Neuronal stem cell (in vitro differentiated cells): ENCODE results near the gene CYTH1.

ENCODE experiments used
- DNase-seq: peaks from one replicate; pipeline ENCODE4 v3.0.0-alpha.2; 2013; ENCODE audit warnings: low spot score
- H2AFZ ChIP-seq: one replicate; pipeline ENCODE4 v1.6.1; 2013; ENCODE audit warnings: mild to moderate bottlenecking, low read length, inconsistent platforms
- H2AK5ac ChIP-seq: 2 replicates; pipeline ENCODE4 v1.6.1; 2013; ENCODE audit warnings: low read depth, mild to moderate bottlenecking, inconsistent platforms, low read length, moderate library complexity, mixed read lengths
- H2BK120ac ChIP-seq: 2 replicates; pipeline ENCODE4 v1.6.1; 2013; ENCODE audit warnings: low read depth, mild to moderate bottlenecking, inconsistent platforms, low read length, moderate library complexity, mixed read lengths
- H2BK12ac ChIP-seq: one replicate; pipeline ENCODE4 v1.6.1; 2013; ENCODE audit warnings: low read length, inconsistent platforms
- H2BK15ac ChIP-seq: 2 replicates; pipeline ENCODE4 v1.6.1; 2013; ENCODE audit warnings: mild to moderate bottlenecking, low read length, inconsistent platforms, mixed read lengths
- H2BK5ac ChIP-seq: one replicate; pipeline ENCODE4 v1.6.1; 2013; ENCODE audit warnings: inconsistent platforms, mild to moderate bottlenecking, low read length, moderate library complexity
- H3K14ac ChIP-seq: one replicate; pipeline ENCODE4 v1.6.1; 2013; ENCODE audit warnings: low read length, inconsistent platforms
- H3K18ac ChIP-seq: 2 replicates; pipeline ENCODE4 v1.6.1; 2013; ENCODE audit warnings: low read length, inconsistent platforms
- H3K23ac ChIP-seq: 2 replicates; pipeline ENCODE4 v1.6.1; 2013; ENCODE audit warnings: low read depth, mild to moderate bottlenecking, mixed read lengths, low read length, inconsistent platforms; ENCODE audit not compliant: poor library complexity
- H3K27ac ChIP-seq: replicated peaks from 3 replicates; pipeline ENCODE4 v1.5.1; 2013; ENCODE audit warnings: low read length, inconsistent platforms
- H3K27me3 ChIP-seq, 3 experiments: 2 replicates each; pipeline ENCODE4 v1.6.1; 2013; ENCODE audit warnings: low read length in 3 of 3, mild to moderate bottlenecking in 2 of 3, inconsistent platforms in 1 of 3, low read depth in 1 of 3, mixed read lengths in 1 of 3, moderate library complexity in 1 of 3; ENCODE audit not compliant: control insufficient read depth in 3 of 3, insufficient read depth in 3 of 3
- H3K36me3 ChIP-seq, 2 donors: replicated peaks in 1 of 2; 2 replicates each; pipeline ENCODE4 v1.6.1; 2013; ENCODE audit warnings: low read length in 2 of 2; ENCODE audit not compliant: control insufficient read depth in 2 of 2, insufficient read depth in 2 of 2
- H3K4ac ChIP-seq: 2 replicates; pipeline ENCODE4 v1.6.1; 2013; ENCODE audit warnings: inconsistent platforms, mild to moderate bottlenecking, low read length, moderate library complexity
- H3K4me1 ChIP-seq, 2 donors: 1 replicate in 1 of 2; 2 replicates in 1 of 2; pipeline ENCODE4 v1.6.1; 2013; ENCODE audit warnings: low read length in 2 of 2, low read depth in 1 of 2; ENCODE audit not compliant: control insufficient read depth in 2 of 2, insufficient read depth in 1 of 2
- H3K4me2 ChIP-seq: one replicate; pipeline ENCODE4 v1.6.1; 2013; ENCODE audit warnings: mild to moderate bottlenecking, low read length, inconsistent platforms; ENCODE audit not compliant: insufficient read depth, poor library complexity, severe bottlenecking
- H3K4me3 ChIP-seq, 2 donors: 2 replicates each; pipeline ENCODE4 v1.5.1; 2013; ENCODE audit warnings: low read length in 2 of 2, mild to moderate bottlenecking in 2 of 2, inconsistent platforms in 1 of 2, moderate library complexity in 1 of 2
- H3K79me1 ChIP-seq: one replicate; pipeline ENCODE4 v1.6.1; 2013; ENCODE audit warnings: low read depth, mild to moderate bottlenecking, inconsistent platforms, low read length, moderate library complexity
- H3K9ac ChIP-seq: one replicate; pipeline ENCODE4 v1.6.1; 2013; ENCODE audit warnings: mild to moderate bottlenecking, low read depth, low read length, inconsistent platforms; ENCODE audit not compliant: poor library complexity
- H3K9me3 ChIP-seq, 2 donors: replicated peaks in 1 of 2; 2 replicates each; pipeline versions ENCODE3 to v1.6.1; 2013; ENCODE audit warnings: low read length in 2 of 2, mild to moderate bottlenecking in 2 of 2, inconsistent platforms in 1 of 2, low read depth in 1 of 2, mixed read lengths in 1 of 2, moderate library complexity in 1 of 2; ENCODE audit not compliant: control insufficient read depth in 2 of 2, insufficient read depth in 1 of 2
- H4K8ac ChIP-seq: one replicate; pipeline ENCODE4 v1.6.1; 2013; ENCODE audit warnings: low read depth, mild to moderate bottlenecking, inconsistent platforms, low read length, moderate library complexity
- H4K91ac ChIP-seq: one replicate; pipeline ENCODE4 v1.6.1; 2013; ENCODE audit warnings: low read length, low read depth, mild to moderate bottlenecking, inconsistent platforms; ENCODE audit not compliant: poor library complexity
- WGBS, 2 donors: extraction: QIAGEN DNeasy Blood & Tissue Kit; methylation state at CpG; one replicate each; pipeline ENCODE4 v1.1.7; 2013; ENCODE audit warnings: missing lambda C conversion rate in 2 of 2, mixed read lengths in 1 of 2; ENCODE audit not compliant: insufficient read length in 2 of 2, insufficient replicate concordance in 1 of 2; ENCODE audit errors: extremely low coverage in 2 of 2; 5-methylcytosine and 5-hydroxymethylcytosine counted together

The CYTH1 gene

GRCh38 chr17:78766743-78767294, 15.3 kb downstream of the CYTH1 start:
- H3K27me3 ChIP-seq: no peaks in the 10 kb centered on the region
- no peaks in the 10 kb centered on the region for H3K36me3 ChIP-seq
- H2BK120ac ChIP-seq: no peak overlapping the region
- H3K18ac ChIP-seq: no peak overlapping the region
- no peak overlapping the region for H3K4me3 ChIP-seq
- no peak overlapping the region for H3K27ac ChIP-seq
- no CpG with 5 or more reads among the region's 5 CpGs for WGBS, 2 donors
- H3K4ac ChIP-seq: no peak overlapping the region
- no peak for DNase-seq
- no peak overlapping the region for H2BK5ac ChIP-seq
- H4K8ac ChIP-seq: no peak overlapping the region
- H3K23ac ChIP-seq: no peak overlapping the region
- no peak overlapping the region for H2AK5ac ChIP-seq
- no peak overlapping the region for H3K4me2 ChIP-seq
- no peak overlapping the region for H3K14ac ChIP-seq
- no peaks in the 10 kb centered on the region for H3K79me1 ChIP-seq
- H2BK12ac ChIP-seq: no peak overlapping the region
- no peak overlapping the region for H3K9ac ChIP-seq
- no peak overlapping the region for H2BK15ac ChIP-seq
- H3K9me3 ChIP-seq: no peaks in the 10 kb centered on the region
- H4K91ac ChIP-seq: no peak overlapping the region
- peaks cover 6 to 8% of the 10 kb centered on the region in 2 donors for H3K4me1 ChIP-seq
- no peak overlapping the region for H2AFZ ChIP-seq

GRCh38 chr17:78766225-78766624, 15.8 kb downstream of the CYTH1 start:
- no peak for DNase-seq
- WGBS, 2 donors: no CpG with 5 or more reads among the region's 2 CpGs
- no peak overlapping the region for H3K27ac ChIP-seq

DNA sequence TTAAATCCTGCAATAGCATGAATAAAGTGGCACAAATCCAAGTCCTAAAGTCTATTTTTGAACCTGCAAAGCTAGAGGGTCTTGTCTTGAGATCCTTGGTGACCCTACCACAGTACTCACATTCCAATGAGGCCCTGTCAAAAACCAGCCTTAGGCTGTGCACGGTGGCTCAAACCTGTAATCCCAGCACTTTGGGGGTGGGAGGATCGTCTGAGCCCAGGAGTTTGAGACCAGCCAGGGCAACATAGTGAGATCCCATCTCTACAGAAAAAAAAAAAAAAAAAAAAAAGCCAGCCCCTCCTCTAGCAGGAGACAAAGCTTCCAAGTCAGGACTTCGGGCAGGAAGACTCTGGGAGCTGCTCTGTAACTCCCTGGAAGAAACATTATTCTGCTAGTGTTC, 16.3 kb downstream of the CYTH1 start:
- Histone ChIP-seq H3K4me1 (peaks cover 6 to 8% of the 10 kb centered on the region in 2 donors), H2BK120ac (no peak overlapping the region), H3K4me2 (no peak overlapping the region), H4K91ac (no peak overlapping the region), H2BK12ac (no peak overlapping the region), H3K4me3 (no peak overlapping the region), H3K9ac (no peak overlapping the region), H3K4ac (no peak overlapping the region), H4K8ac (no peak overlapping the region), H3K9me3 (no peaks in the 10 kb centered on the region), H2AFZ (no peak overlapping the region), H2BK5ac (no peak overlapping the region), H3K79me1 (peaks cover 2% of the 10 kb centered on the region), H3K27ac (no peak overlapping the region), H3K27me3 (no peaks in the 10 kb centered on the region), H3K18ac (no peak overlapping the region), H3K23ac (no peak overlapping the region), H3K14ac (no peak overlapping the region), H2AK5ac (no peak overlapping the region), H2BK15ac (no peak overlapping the region), H3K36me3 (no peaks in the 10 kb centered on the region)
- no peak for DNase-seq
- WGBS, 2 donors: no CpG with 5 or more reads among the region's 3 CpGs

More at GRCh38 chr17:78766225-78766624, 15.8 kb downstream of the CYTH1 start:
- H4K91ac ChIP-seq: no peak overlapping the region
- H2BK5ac ChIP-seq: no peak overlapping the region
- H3K36me3 ChIP-seq: no peaks in the 10 kb centered on the region
- H3K9me3 ChIP-seq: no peaks in the 10 kb centered on the region
- H3K79me1 ChIP-seq: no peaks in the 10 kb centered on the region
- H3K14ac ChIP-seq: no peak overlapping the region
- no peak overlapping the region for H4K8ac ChIP-seq
- H2BK120ac ChIP-seq: no peak overlapping the region
- H3K4me3 ChIP-seq: no peak overlapping the region
- no peak overlapping the region for H2AK5ac ChIP-seq
- no peak overlapping the region for H3K18ac ChIP-seq
- no peaks in the 10 kb centered on the region for H3K27me3 ChIP-seq
- no peak overlapping the region for H3K4me2 ChIP-seq
- no peak overlapping the region for H3K9ac ChIP-seq
- no peak overlapping the region for H3K23ac ChIP-seq
- H3K4me1 ChIP-seq: peaks cover 6 to 8% of the 10 kb centered on the region in 2 donors
- H3K4ac ChIP-seq: no peak overlapping the region
- H2BK12ac ChIP-seq: no peak overlapping the region
- H2AFZ ChIP-seq: no peak overlapping the region
- H2BK15ac ChIP-seq: no peak overlapping the region

GRCh38 chr17:78764871-78765270, 17.2 kb downstream of the CYTH1 start:
- Histone ChIP-seq H3K4me2 (no peak overlapping the region), H2AK5ac (no peak overlapping the region), H3K27me3 (no peaks in the 10 kb centered on the region), H4K91ac (no peak overlapping the region), H4K8ac (no peak overlapping the region), H2BK5ac (no peak overlapping the region), H3K4me1 (peaks cover 6 to 8% of the 10 kb centered on the region in 2 donors), H3K79me1 (peaks cover 2% of the 10 kb centered on the region), H2BK15ac (no peak overlapping the region), H2AFZ (no peak overlapping the region), H3K4ac (no peak overlapping the region), H3K36me3 (no peaks in the 10 kb centered on the region), H3K4me3 (no peak overlapping the region), H2BK120ac (no peak overlapping the region), H3K9me3 (no peaks in the 10 kb centered on the region), H3K23ac (no peak overlapping the region), H2BK12ac (no peak overlapping the region), H3K27ac (no peak overlapping the region), H3K18ac (no peak overlapping the region), H3K9ac (no peak overlapping the region), H3K14ac (no peak overlapping the region)
- DNase-seq: no peak
- WGBS, 2 donors: no CpG with 5 or more reads among the region's 8 CpGs
